Omental fat pad (tissue), 4 donors: Measurements from ENCODE around the gene PGS1. TPM values are rescaled to one million over a fixed set of nuclear protein-coding genes. Genes with fewer than 3 reads are reported as not detected.

ENCODE experiments used
- ATAC-seq: fragments of 150-250 bp; one replicate; pipeline ENCODE4 v1.9.1; 2016; ENCODE audit warnings: mild to moderate bottlenecking, moderate library complexity; ENCODE audit not compliant: low FRiP score
- DNase-seq: peaks from one replicate; pipeline ENCODE4 v3.0.0-alpha.2; 2019; ENCODE audit warnings: low spot score
- total RNA-seq, 4 donors: library from RNA; depleted of rRNA; stranded (reverse); fragments of >200 nt; gene quantifications; one replicate each; pipeline ENCODE4 v1.1.0, GENCODE V29; 2016
- TF ChIP-seq, protein P1 (sequence below), 3 donors: fragments of 450-650 bp; IDR thresholded peaks; one replicate each; pipeline ENCODE4 v1.5.1; 2016 to 2017; ENCODE audit warnings: antibody characterized with exemption in 3 of 3, mild to moderate bottlenecking in 3 of 3, moderate library complexity in 2 of 3

Gene PGS1
- total RNA-seq, 4 donors from 2014 or later, result 25.8 to 97.2 (median 70.2) TPM

GRCh38 chr17:78448356-78448993 lies 70.0 kb downstream of the PGS1 start:
- ATAC-seq, result no peak
- DNase-seq, result no peak
- TF ChIP-seq, protein P1, sequence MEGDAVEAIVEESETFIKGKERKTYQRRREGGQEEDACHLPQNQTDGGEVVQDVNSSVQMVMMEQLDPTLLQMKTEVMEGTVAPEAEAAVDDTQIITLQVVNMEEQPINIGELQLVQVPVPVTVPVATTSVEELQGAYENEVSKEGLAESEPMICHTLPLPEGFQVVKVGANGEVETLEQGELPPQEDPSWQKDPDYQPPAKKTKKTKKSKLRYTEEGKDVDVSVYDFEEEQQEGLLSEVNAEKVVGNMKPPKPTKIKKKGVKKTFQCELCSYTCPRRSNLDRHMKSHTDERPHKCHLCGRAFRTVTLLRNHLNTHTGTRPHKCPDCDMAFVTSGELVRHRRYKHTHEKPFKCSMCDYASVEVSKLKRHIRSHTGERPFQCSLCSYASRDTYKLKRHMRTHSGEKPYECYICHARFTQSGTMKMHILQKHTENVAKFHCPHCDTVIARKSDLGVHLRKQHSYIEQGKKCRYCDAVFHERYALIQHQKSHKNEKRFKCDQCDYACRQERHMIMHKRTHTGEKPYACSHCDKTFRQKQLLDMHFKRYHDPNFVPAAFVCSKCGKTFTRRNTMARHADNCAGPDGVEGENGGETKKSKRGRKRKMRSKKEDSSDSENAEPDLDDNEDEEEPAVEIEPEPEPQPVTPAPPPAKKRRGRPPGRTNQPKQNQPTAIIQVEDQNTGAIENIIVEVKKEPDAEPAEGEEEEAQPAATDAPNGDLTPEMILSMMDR (IDR thresholded peaks at IDR 0.05), result no peak

DNA sequence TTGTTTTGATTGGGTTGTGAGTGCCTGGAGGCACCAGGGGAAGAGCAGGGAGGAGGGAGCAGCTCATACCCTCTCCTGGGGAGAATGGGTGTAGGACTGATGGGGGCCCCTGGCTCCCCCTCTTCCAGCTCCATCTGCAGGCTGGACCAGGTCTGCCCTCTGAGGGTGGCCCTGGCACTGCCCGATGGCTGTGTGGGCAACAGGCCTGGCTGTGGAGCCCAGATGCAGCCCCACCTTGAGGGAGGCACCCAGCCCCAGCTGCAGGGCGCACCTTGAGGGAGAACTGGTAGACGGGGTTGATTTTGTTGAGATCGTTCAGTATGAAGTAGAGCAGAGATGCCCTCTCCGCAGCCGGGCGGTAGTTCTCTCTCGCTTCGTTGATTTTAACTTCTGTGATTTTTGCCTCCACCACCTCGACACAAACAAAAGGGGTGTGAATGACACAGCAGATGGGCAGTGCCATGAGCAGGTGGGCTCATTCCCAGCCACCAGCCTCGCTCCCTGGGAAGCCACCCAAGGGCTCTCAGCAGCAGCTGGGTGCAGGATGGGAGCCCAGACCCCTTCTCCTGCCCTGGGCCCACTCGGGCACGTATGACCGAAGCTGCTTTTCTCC lies 71.6 kb downstream of the PGS1 start:
- ATAC-seq (no peak), DNase-seq (no peak)
- TF ChIP-seq, protein P1 (IDR thresholded peaks at IDR 0.05), result no peak

DNA sequence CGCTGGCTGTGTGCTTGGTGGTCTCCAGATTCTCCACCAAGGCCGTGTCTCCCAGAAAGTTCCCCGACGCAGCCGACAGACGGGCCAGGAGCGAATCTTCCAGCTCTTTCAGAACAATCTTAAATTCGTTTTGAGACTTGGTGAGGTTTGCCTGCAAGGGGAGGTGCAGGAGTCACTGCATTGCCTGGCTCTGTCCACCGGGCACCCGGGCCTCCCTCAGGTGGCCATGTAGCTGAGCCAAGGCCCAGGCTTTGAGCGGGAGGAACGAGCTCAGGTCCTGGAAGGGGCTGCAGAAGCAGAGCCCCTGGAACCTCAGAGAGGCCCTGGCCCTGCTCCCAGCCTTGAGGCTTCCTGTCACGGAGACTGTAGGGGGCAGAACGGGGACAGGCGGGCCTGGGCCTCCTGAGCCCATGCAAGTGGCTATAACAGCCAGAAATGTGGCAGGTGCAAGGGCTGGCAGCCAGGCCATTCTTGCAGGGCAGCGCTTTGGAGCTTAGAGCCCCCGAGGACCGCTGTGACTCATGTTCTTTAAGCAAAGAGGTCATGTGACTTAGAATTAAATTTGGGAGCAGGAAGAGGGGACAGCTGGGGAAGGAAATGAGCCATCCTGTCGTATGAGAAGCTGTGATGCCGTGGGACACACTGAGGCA lies 72.4 kb downstream of the PGS1 start:
- TF ChIP-seq, protein P1 (IDR thresholded peaks at IDR 0.05), result no peak
- DNase-seq (no peak), ATAC-seq (no peak)

GRCh38 chr17:78451753-78452152 lies 73.3 kb downstream of the PGS1 start:
- ATAC-seq, result no peak
- no peak for DNase-seq
- TF ChIP-seq, protein P1 (IDR thresholded peaks at IDR 0.05), result no peak

- TF ChIP-seq, protein P1 (IDR thresholded peaks at IDR 0.05), result no peak
- ATAC-seq, result no peak
- no peak for DNase-seq
Measured at GRCh38 chr17:78454346-78454745, 75.9 kb downstream of the PGS1 start.

- ATAC-seq, result no peak
- TF ChIP-seq, protein P1 (IDR thresholded peaks at IDR 0.05), result no peak
- DNase-seq, result no peak
Measured at GRCh38 chr17:78458091-78458490, 79.6 kb downstream of the PGS1 start.
